H1 (cell line): Measurements from ENCODE around the gene AGPAT4. TPM values are rescaled to one million over a fixed set of nuclear protein-coding genes. Genes with fewer than 3 reads are reported as not detected.

Source experiments
- CTCF ChIA-PET: fragments of 300-600 bp; sonication (Branson Sonifier 250); formaldehyde crosslinking; loops from one replicate; lab custom pipeline; 2021; ENCODE audit not compliant: partially characterized antibody; lab: Charles Lee
- POLR2A ChIA-PET: fragments of 300-600 bp; sonication (Branson Sonifier 250); formaldehyde crosslinking; loops from one replicate; lab custom pipeline; 2021; ENCODE audit warnings: inconsistent platforms; ENCODE audit not compliant: partially characterized antibody; lab: Charles Lee
- DNase-seq, 2 experiments: peaks; one replicate each; pipeline versions ENCODE4 v3.0.0 to v3.0.0-alpha.2; 2010 to 2022; ENCODE audit warnings: low spot score in 2 of 2, low read depth in 1 of 2, mixed read lengths in 1 of 2
- FAIRE-seq: peaks from 2 replicates; lab custom pipeline; 2011; peaks lifted over from hg19 to GRCh38; lab: Jason Lieb, UNC
- H2AFZ ChIP-seq: 2 replicates; pipeline ENCODE4 v1.8.1; 2012; ENCODE audit warnings: low read length, inconsistent platforms
- H2AK5ac ChIP-seq: 2 replicates; pipeline ENCODE4 v1.6.1; 2013; ENCODE audit warnings: low read depth, low read length
- H2BK120ac ChIP-seq: replicated peaks from 2 replicates; pipeline ENCODE3; 2013; ENCODE audit warnings: low read depth, low read length, inconsistent platforms
- H2BK12ac ChIP-seq: 2 replicates; pipeline ENCODE4 v1.6.1; 2013; ENCODE audit warnings: low read depth, low read length
- H2BK15ac ChIP-seq: 2 replicates; pipeline ENCODE4 v1.6.1; 2013; ENCODE audit warnings: low read length
- H2BK20ac ChIP-seq: 2 replicates; pipeline ENCODE4 v1.6.1; 2013; ENCODE audit warnings: low read length
- H2BK5ac ChIP-seq: 2 replicates; pipeline ENCODE4 v1.6.1; 2013; ENCODE audit warnings: low read depth, low read length
- H3K14ac ChIP-seq: 2 replicates; pipeline ENCODE4 v1.6.1; 2013; ENCODE audit warnings: inconsistent platforms; ENCODE audit not compliant: insufficient read length
- H3K18ac ChIP-seq: 2 replicates; pipeline ENCODE4 v1.6.1; 2013; ENCODE audit warnings: low read length; ENCODE audit errors: extremely low read depth
- H3K23ac ChIP-seq: 2 replicates; pipeline ENCODE4 v1.6.1; 2013; ENCODE audit warnings: inconsistent platforms; ENCODE audit not compliant: insufficient read length
- H3K23me2 ChIP-seq: 2 replicates; pipeline ENCODE4 v1.6.1; 2013; ENCODE audit warnings: low read depth, low read length
- H3K27ac ChIP-seq: 2 replicates; pipeline ENCODE4 v1.6.1; 2011; ENCODE audit warnings: low read depth, low read length, inconsistent platforms
- H3K27me3 ChIP-seq, 4 experiments: replicated peaks in 1 of 4; 1 replicate in 1 of 4; 2 replicates in 3 of 4; pipeline versions ENCODE4 v1.6.1 to v1.8.1; 2011 to 2013; ENCODE audit warnings: low read length in 3 of 4, mild to moderate bottlenecking in 3 of 4, inconsistent platforms in 2 of 4, mixed read lengths in 2 of 4, moderate library complexity in 1 of 4; ENCODE audit not compliant: control insufficient read depth in 3 of 4, insufficient read depth in 3 of 4; ENCODE audit errors: extremely low read depth in 1 of 4
- H3K36me3 ChIP-seq, 4 experiments: 2 replicates each; pipeline versions ENCODE4 v1.6.1 to v1.8.1; 2011 to 2013; ENCODE audit warnings: mild to moderate bottlenecking in 4 of 4, low read length in 3 of 4, moderate library complexity in 2 of 4, control low read depth in 1 of 4, inconsistent platforms in 1 of 4; ENCODE audit not compliant: insufficient read depth in 4 of 4, control insufficient read depth in 2 of 4
- H3K4ac ChIP-seq: replicated peaks from 2 replicates; pipeline ENCODE3; 2013; ENCODE audit warnings: low read length, low read depth, mixed read lengths, inconsistent platforms; ENCODE audit not compliant: insufficient read length
- H3K4me1 ChIP-seq, 4 experiments: replicated peaks in 1 of 4; 1 replicate in 1 of 4; 2 replicates in 3 of 4; pipeline versions ENCODE4 v1.6.1 to v1.8.1; 2011 to 2013; ENCODE audit warnings: low read length in 3 of 4, inconsistent platforms in 2 of 4, mixed read lengths in 1 of 4; ENCODE audit not compliant: insufficient read depth in 4 of 4, control insufficient read depth in 3 of 4
- H3K4me2 ChIP-seq, 2 experiments: 2 replicates each; pipeline versions ENCODE4 v1.6.1 to v1.8.1; 2011 to 2013; ENCODE audit warnings: low read depth in 2 of 2, low read length in 2 of 2, control low read depth in 1 of 2, inconsistent platforms in 1 of 2, mild to moderate bottlenecking in 1 of 2; ENCODE audit not compliant: insufficient read depth in 1 of 2
- H3K4me3 ChIP-seq, 4 experiments: fragments of 200-600, 300-600 bp in 1 of 4; sonication (generic), shearing (Covaris generic), sonication (Bioruptor Twin) in 1 of 4; 2 replicates each; pipeline versions ENCODE4 v1.5.1 to v1.8.1; 2011 to 2016; ENCODE audit warnings: low read length in 4 of 4, low read depth in 3 of 4, control low read depth in 2 of 4, inconsistent platforms in 2 of 4, mild to moderate bottlenecking in 2 of 4, mixed read lengths in 1 of 4, moderate library complexity in 1 of 4; ENCODE audit not compliant: insufficient read depth in 2 of 4; ENCODE audit errors: extremely low read depth in 1 of 4
- H3K56ac ChIP-seq: replicated peaks from 2 replicates; pipeline ENCODE3; 2013; ENCODE audit warnings: low read depth, mild to moderate bottlenecking, mixed read lengths, low read length, inconsistent platforms; ENCODE audit not compliant: insufficient read length
- H3K79me1 ChIP-seq: 2 replicates; pipeline ENCODE4 v1.6.1; 2013; ENCODE audit warnings: low read depth, low read length, control low read depth
- H3K79me2 ChIP-seq, 2 experiments: 2 replicates each; pipeline versions ENCODE4 v1.6.1 to v1.8.1; 2012 to 2013; ENCODE audit warnings: low read length in 2 of 2, mild to moderate bottlenecking in 2 of 2, inconsistent platforms in 1 of 2; ENCODE audit not compliant: insufficient read depth in 2 of 2, control insufficient read depth in 1 of 2
- H3K9ac ChIP-seq, 4 experiments: replicated peaks in 1 of 4; 1 replicate in 1 of 4; 2 replicates in 3 of 4; pipeline versions ENCODE4 v1.6.1 to v1.8.1; 2011 to 2013; ENCODE audit warnings: low read depth in 3 of 4, low read length in 3 of 4, control low read depth in 2 of 4, mild to moderate bottlenecking in 2 of 4, moderate library complexity in 2 of 4, inconsistent platforms in 1 of 4; ENCODE audit errors: extremely low read depth in 1 of 4
- H3K9me3 ChIP-seq, 2 experiments: 2 replicates each; pipeline versions ENCODE4 v1.6.1 to v1.8.1; 2012 to 2013; ENCODE audit warnings: mild to moderate bottlenecking in 2 of 2, moderate library complexity in 2 of 2, control low read depth in 1 of 2, inconsistent platforms in 1 of 2, low read depth in 1 of 2, low read length in 1 of 2, mixed read lengths in 1 of 2; ENCODE audit not compliant: insufficient read depth in 2 of 2
- H4K20me1 ChIP-seq, 2 experiments: replicated peaks in 1 of 2; 2 replicates each; pipeline versions ENCODE3 to v1.8.1; 2011 to 2013; ENCODE audit warnings: inconsistent platforms in 2 of 2, low read length in 2 of 2, mild to moderate bottlenecking in 1 of 2; ENCODE audit not compliant: insufficient read depth in 2 of 2, control insufficient read depth in 1 of 2
- H4K5ac ChIP-seq: 2 replicates; pipeline ENCODE4 v1.6.1; 2013; ENCODE audit warnings: low read length, low read depth, mixed read lengths, inconsistent platforms; ENCODE audit not compliant: insufficient read length
- H4K8ac ChIP-seq: 2 replicates; pipeline ENCODE4 v1.8.0; 2013; ENCODE audit warnings: mild to moderate bottlenecking, moderate library complexity, low read length, inconsistent platforms; ENCODE audit not compliant: insufficient read depth; ENCODE audit errors: extremely low read depth
- H4K91ac ChIP-seq: replicated peaks from 2 replicates; pipeline ENCODE3; 2013; ENCODE audit warnings: low read length, mixed read lengths, inconsistent platforms; ENCODE audit not compliant: insufficient read length
- CHD2 ChIP-seq: IDR thresholded peaks from 2 replicates; pipeline ENCODE4 v1.6.1; 2012; ENCODE audit warnings: low read length, improper control_type of control experiment
- GTF2F1 ChIP-seq: IDR thresholded peaks from 2 replicates; pipeline ENCODE4 v1.6.1; 2012; ENCODE audit warnings: low read depth, low read length, improper control_type of control experiment, borderline replicate concordance
- SP2 ChIP-seq: IDR thresholded peaks from 2 replicates; pipeline ENCODE4 v1.6.1; 2012; ENCODE audit warnings: mild to moderate bottlenecking, low read length, inconsistent platforms
- WGBS, 2 experiments: shearing (Covaris generic) in 1 of 2; methylation state at CpG; one replicate each; pipeline versions ENCODE4 v1.1.6 to v1.1.7; 2013 to 2015; ENCODE audit warnings: low lambda C conversion rate in 2 of 2, mixed read lengths in 2 of 2, inconsistent platforms in 1 of 2, low coverage in 1 of 2, missing lambda C conversion rate in 1 of 2; ENCODE audit not compliant: insufficient replicate concordance in 2 of 2, insufficient coverage in 1 of 2, insufficient read length in 1 of 2; ENCODE audit errors: extremely low coverage in 1 of 2, missing lambda C conversion rate in 1 of 2; 5-methylcytosine and 5-hydroxymethylcytosine counted together
- polyA plus RNA-seq, 7 experiments: library from polyadenylated mRNA; depleted of rRNA in 3 of 7; stranded (reverse) in 5 of 7; unstranded in 2 of 7; fragments of >200 nt in 5 of 7; fragments of 200-250 nt in 2 of 7; gene quantifications; 1 replicate in 5 of 7; 2 replicates in 1 of 7; 4 replicates in 1 of 7; pipeline versions ENCODE4 v1.2.1 to v1.2.3, GENCODE V29; 2011 to 2013; ENCODE audit warnings: missing spikeins in 2 of 7, mixed read lengths in 2 of 7
- total RNA-seq: library from RNA; stranded (reverse); fragmentation: NEBNext Ultra II Directional; extraction: Animal tissue kit (Norgen Biotek cat#: 25700); gene quantifications from 2 replicates; pipeline ENCODE4 v1.2.1, GENCODE V29; 2021

The AGPAT4 gene
- total and polyA plus RNA-seq, 2 of the 8 experiments (the other 6 are each of a cell fraction or from before 2014, with no cell fraction given): 13.5 to 23.8 TPM

- H2AFZ ChIP-seq: no peak overlapping the region
- H3K23me2 ChIP-seq: no peaks in the 10 kb centered on the region
- POLR2A ChIA-PET: interaction anchor here (0.7 to 1.9 kb wide), 2 partner anchors 8 to 21 kb away, joined by 3 to 7 read pairs; no protein-coding TSS in a partner anchor
- WGBS, 2 experiments: 88% methylated on average over 17 of the region's 17 CpGs; no CpG with 5 or more reads in 1 of the 2 experiments
- H3K4me1 ChIP-seq: peaks cover 0 to 6% (median 3%) of the 10 kb centered on the region in 4 experiments; a peak in 5 of 7 replicates
- H3K14ac ChIP-seq: no peak overlapping the region
- H3K27me3 ChIP-seq: no peaks in the 10 kb centered on the region
- CTCF ChIA-PET: interaction anchor here (0.6 to 2.5 kb wide), 6 partner anchors 12 to 189 kb away, joined by 3 to 9 read pairs (median 3); no protein-coding TSS in a partner anchor
- no peak overlapping the region for H2AK5ac ChIP-seq
- H4K8ac ChIP-seq: no peak overlapping the region
- no peak for FAIRE-seq
- no peak overlapping the region for H4K5ac ChIP-seq
- H3K9me3 ChIP-seq: no peaks in the 10 kb centered on the region
- H4K20me1 ChIP-seq: peaks cover 5 to 16% of the 10 kb centered on the region in 2 experiments
- H3K4me3 ChIP-seq: no peak overlapping the region
- no peak overlapping the region for H3K56ac ChIP-seq
- no peak overlapping the region for H3K4me2 ChIP-seq
- peaks cover 5% of the 10 kb centered on the region for H3K79me1 ChIP-seq
- no peak overlapping the region for H3K27ac ChIP-seq
- peaks cover 0 to 2% (median 1%) of the 10 kb centered on the region in 4 experiments; a peak in 4 of 8 replicates for H3K36me3 ChIP-seq
- no peak overlapping the region for H3K9ac ChIP-seq
- no peak overlapping the region for H4K91ac ChIP-seq
- H2BK15ac ChIP-seq: no peak overlapping the region
- no peak overlapping the region for H3K4ac ChIP-seq
- H3K23ac ChIP-seq: no peak overlapping the region
- H2BK20ac ChIP-seq: no peak overlapping the region
- no peak for DNase-seq
- H2BK5ac ChIP-seq: no peak overlapping the region
- H3K18ac ChIP-seq: no peak overlapping the region
- no peak overlapping the region for H2BK12ac ChIP-seq
- H3K79me2 ChIP-seq: peaks cover 9 to 91% of the 10 kb centered on the region in 2 experiments
- no peak overlapping the region for H2BK120ac ChIP-seq
- TF ChIP-seq GTF2F1 (no peak), CHD2 (no peak), SP2 (no peak)
Measured at GRCh38 chr6:161254464-161255253, 19.2 kb downstream of the AGPAT4 start.
